Endothelial cell of umbilical vein (primary cell): ENCODE measurements around the gene RPL35. TPM values are rescaled to one million over a fixed set of nuclear protein-coding genes. Genes with fewer than 3 reads are reported as not detected.

Experiments used
- BruUV-seq: library from RNA; stranded (reverse); fragments of 400-500 nt; replicated peaks from 2 replicates; lab custom pipeline; 2021; lab: Mats Ljungman, UMichigan
- CTCF ChIA-PET: fragments of 300-600, 350-600 bp; sonication (Branson Sonifier 250); formaldehyde crosslinking; loops from one replicate; lab custom pipeline; 2021; ENCODE audit warnings: antibody characterized with exemption, inconsistent platforms; lab: Charles Lee
- POLR2A ChIA-PET: fragments of 300-600, 350-600 bp; sonication (Branson Sonifier 250); formaldehyde crosslinking; loops from one replicate; lab custom pipeline; 2021; ENCODE audit warnings: antibody characterized with exemption, inconsistent platforms; lab: Charles Lee
- DNase-seq: peaks from one replicate; pipeline ENCODE4 v3.0.0-alpha.2; 2011; ENCODE audit warnings: low read depth, low spot score
- FAIRE-seq: peaks from 2 replicates; lab custom pipeline; 2011; peaks lifted over from hg19 to GRCh38; lab: Jason Lieb, UNC
- H2AFZ ChIP-seq: 2 replicates; pipeline ENCODE4 v1.6.0; 2012; ENCODE audit warnings: low read depth, low read length, control low read depth, inconsistent platforms
- H3K27ac ChIP-seq: 2 replicates; pipeline ENCODE4 v1.5.1; 2011; ENCODE audit warnings: low read depth, mild to moderate bottlenecking, control low read depth, low read length, moderate library complexity; ENCODE audit not compliant: insufficient read depth
- H3K27me3 ChIP-seq, 2 experiments: 2 replicates each; pipeline versions ENCODE4 v1.6.0 to v1.6.1; 2011; ENCODE audit warnings: low read length in 2 of 2, mixed read lengths in 1 of 2; ENCODE audit not compliant: control insufficient read depth in 2 of 2, insufficient read depth in 2 of 2
- H3K36me3 ChIP-seq, 2 experiments: 2 replicates in 1 of 2; 3 replicates in 1 of 2; pipeline ENCODE4 v1.5.1; 2011; ENCODE audit warnings: low read length in 2 of 2, mild to moderate bottlenecking in 1 of 2, moderate library complexity in 1 of 2; ENCODE audit not compliant: control insufficient read depth in 2 of 2, insufficient read depth in 2 of 2; ENCODE audit errors: extremely low read depth in 1 of 2
- H3K4me1 ChIP-seq: 3 replicates; pipeline ENCODE4 v1.5.1; 2011; ENCODE audit warnings: mild to moderate bottlenecking, low read length; ENCODE audit not compliant: control insufficient read depth, insufficient read depth; ENCODE audit errors: extremely low read depth
- H3K4me2 ChIP-seq: 2 replicates; pipeline ENCODE4 v1.6.1; 2011; ENCODE audit warnings: low read length, control low read depth, mixed read lengths; ENCODE audit not compliant: insufficient read depth
- H3K4me3 ChIP-seq, 3 experiments: fragments of 200-600 bp in 1 of 3; sonication (generic), shearing (Covaris generic) in 1 of 3; replicated peaks in 1 of 3; 2 replicates each; pipeline ENCODE4 v1.5.1; 2011 to 2016; ENCODE audit warnings: control low read depth in 3 of 3, low read length in 3 of 3, mild to moderate bottlenecking in 2 of 3, inconsistent platforms in 1 of 3, low read depth in 1 of 3, moderate library complexity in 1 of 3; ENCODE audit not compliant: insufficient read depth in 1 of 3
- H3K79me2 ChIP-seq: 2 replicates; pipeline ENCODE4 v1.6.0; 2012; ENCODE audit warnings: low read length, inconsistent platforms; ENCODE audit not compliant: control insufficient read depth, insufficient read depth
- H3K9ac ChIP-seq: replicated peaks from 2 replicates; pipeline ENCODE3; 2011; ENCODE audit warnings: low read length, control low read depth; ENCODE audit not compliant: insufficient read depth; ENCODE audit errors: extremely low read depth
- H3K9me1 ChIP-seq: replicated peaks from 3 replicates; pipeline ENCODE4 v1.6.0; 2011; ENCODE audit warnings: mild to moderate bottlenecking, low read length; ENCODE audit not compliant: control insufficient read depth, insufficient read depth; ENCODE audit errors: extremely low read depth
- H3K9me3 ChIP-seq: replicated peaks from 2 replicates; pipeline ENCODE4 v1.5.1; 2012; ENCODE audit warnings: low read length, inconsistent platforms; ENCODE audit not compliant: control insufficient read depth, insufficient read depth
- H4K20me1 ChIP-seq: replicated peaks from 2 replicates; pipeline ENCODE3; 2011; ENCODE audit warnings: mild to moderate bottlenecking, low read length; ENCODE audit not compliant: control insufficient read depth, insufficient read depth; ENCODE audit errors: extremely low read depth
- EZH2 ChIP-seq: IDR thresholded peaks from 2 replicates; pipeline ENCODE4 v1.6.1; 2012; ENCODE audit warnings: borderline replicate concordance, low read depth, mild to moderate bottlenecking, moderate library complexity, low read length, inconsistent platforms; ENCODE audit not compliant: severe bottlenecking
- FOS ChIP-seq: IDR thresholded peaks from 2 replicates; pipeline ENCODE4 v1.6.1; 2011; ENCODE audit warnings: mild to moderate bottlenecking, low read length, moderate library complexity, borderline replicate concordance; ENCODE audit not compliant: insufficient read depth
- GATA2 ChIP-seq: IDR thresholded peaks from 2 replicates; pipeline ENCODE4 v1.7.0; 2011; ENCODE audit warnings: low read depth, mild to moderate bottlenecking, moderate library complexity, mixed read lengths, low read length; ENCODE audit not compliant: insufficient read length, insufficient read depth
- JUN ChIP-seq: IDR thresholded peaks from 2 replicates; pipeline ENCODE4 v1.6.1; 2011; ENCODE audit warnings: borderline replicate concordance, low read depth; ENCODE audit not compliant: insufficient read length, insufficient read depth
- MYC ChIP-seq: IDR thresholded peaks from one replicate; pipeline ENCODE4 v1.6.1; 2011; ENCODE audit warnings: mild to moderate bottlenecking, low read depth, low read length
- POLR2A ChIP-seq: IDR thresholded peaks from 2 replicates; pipeline ENCODE4 v1.6.1; 2012; ENCODE audit warnings: low read depth, mild to moderate bottlenecking, control low read depth, low read length
- POLR2AphosphoS5 ChIP-seq: IDR thresholded peaks from 2 replicates; pipeline ENCODE4 v1.6.1; 2012; ENCODE audit warnings: low read depth, mild to moderate bottlenecking, control low read depth, low read length, moderate library complexity; ENCODE audit not compliant: insufficient read depth
- dilution Hi-C: fragments of 300-500 bp; cut with MboI; formaldehyde crosslinking; loops from one replicate; pipeline ENCODE4 v1.15.0; 2019; ENCODE audit warnings: low sequenced_read_pairs; ENCODE audit not compliant: extremely low pct_ligation_motif_present
- intact Hi-C: fragments of 100-400 bp; cut with micrococcal nuclease; formaldehyde crosslinking; loops from one replicate; pipeline ENCODE4 v1.10.0; 2022
- polyA plus RNA-seq, 4 experiments: library from polyadenylated mRNA; depleted of rRNA in 3 of 4; stranded (reverse) in 3 of 4; unstranded in 1 of 4; fragments of >200 nt; gene quantifications; 2 replicates each; pipeline versions ENCODE4 v1.2.1 to v1.2.3, GENCODE V29; 2011 to 2012; ENCODE audit warnings: missing spikeins in 1 of 4
- total RNA-seq: library from RNA; stranded (reverse); gene quantifications from 2 replicates; pipeline ENCODE4 v1.2.3, GENCODE V29; 2021
- TF ChIP-seq, protein P1 (sequence below): IDR thresholded peaks from 2 replicates; pipeline ENCODE4 v1.6.1; 2011; ENCODE audit not compliant: insufficient read depth, insufficient read length
- TF ChIP-seq, protein P2 (sequence below), 2 donors: IDR thresholded peaks; 1 replicate in 1 of 2; 2 replicates in 1 of 2; pipeline ENCODE4 v1.5.1; 2011; ENCODE audit warnings: low read length in 2 of 2, mild to moderate bottlenecking in 2 of 2, moderate library complexity in 2 of 2, control low read depth in 1 of 2, inconsistent platforms in 1 of 2, low read depth in 1 of 2; ENCODE audit not compliant: insufficient read depth in 1 of 2; ENCODE audit errors: extremely low read depth in 1 of 2

RPL35 gene
- total and polyA plus RNA-seq, 2 donors (not counting 3 experiments of a cell fraction or from before 2014, with no cell fraction given), result 1,230 to 2,206 TPM

DNA sequence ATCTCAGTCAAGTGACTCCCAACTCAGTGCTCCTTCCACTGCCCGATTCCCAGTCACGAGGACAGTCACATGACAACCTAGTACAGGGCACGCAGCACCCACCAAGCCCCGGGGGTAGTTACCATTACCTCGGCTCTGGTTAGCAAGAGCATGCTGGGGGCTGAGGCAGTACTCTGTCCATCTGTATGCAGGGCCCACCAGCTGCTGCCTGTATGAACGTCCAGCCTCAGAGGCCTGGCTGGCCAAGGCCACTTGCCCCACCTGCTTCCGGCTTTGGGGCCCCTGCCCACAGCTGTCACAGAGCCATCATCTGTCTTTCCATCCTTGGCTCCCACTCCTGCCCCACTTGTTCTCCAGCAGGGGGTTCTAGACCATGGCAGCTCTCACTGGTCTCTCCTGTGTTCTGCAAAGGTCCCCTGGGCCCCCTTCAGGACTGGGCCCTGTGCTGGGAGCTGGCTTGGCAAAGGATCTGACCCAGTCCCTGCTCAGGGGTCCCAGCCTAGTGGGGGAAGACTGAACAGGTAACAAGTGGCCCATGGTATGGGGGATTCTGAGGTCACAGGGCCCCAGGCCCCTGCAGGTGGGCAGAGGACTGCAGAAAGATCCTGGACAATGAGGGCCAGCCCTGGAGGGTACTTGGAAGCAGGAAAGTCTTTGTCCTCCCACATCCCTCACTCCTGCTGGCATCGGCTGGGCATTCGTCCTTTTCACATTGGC, 3.3 kb downstream of the RPL35 start:
- DNase-seq, result no peak
- peaks cover 8% of the 10 kb centered on the region for H4K20me1 ChIP-seq
- H3K4me2 ChIP-seq, result no peak overlapping the region
- no peaks in the 10 kb centered on the region for H3K9me3 ChIP-seq
- no peak for FAIRE-seq
- H3K27me3 ChIP-seq, result no peaks in the 10 kb centered on the region
- ChIA-PET POLR2A (no interaction called here), CTCF (interaction anchor here (0.7 to 15.1 kb wide), 2 partner anchors 19 to 83 kb away, joined by 3 to 967 read pairs; partner anchors contain the start of genes NR6A1 and OLFML2A)
- no peak overlapping the region for H3K27ac ChIP-seq
- no peak overlapping the region for H3K9ac ChIP-seq
- peaks cover 18 to 39% of the 10 kb centered on the region in 2 experiments for H3K36me3 ChIP-seq
- H3K4me1 ChIP-seq, result peaks cover 19% of the 10 kb centered on the region
- H3K4me3 ChIP-seq, result no peak overlapping the region
- no peak overlapping the region for H2AFZ ChIP-seq
- dilution Hi-C loops (no loop called here), intact Hi-C loops (no loop called here)
- peaks cover 34% of the 10 kb centered on the region for H3K79me2 ChIP-seq
- BruUV-seq, result no TSS peak
- TF ChIP-seq MYC (no peak), EZH2 (no peak), POLR2AphosphoS5 (no peak), FOS (no peak), POLR2A (no peak), JUN (no peak), GATA2 (no peak)
- TF ChIP-seq, protein P1, sequence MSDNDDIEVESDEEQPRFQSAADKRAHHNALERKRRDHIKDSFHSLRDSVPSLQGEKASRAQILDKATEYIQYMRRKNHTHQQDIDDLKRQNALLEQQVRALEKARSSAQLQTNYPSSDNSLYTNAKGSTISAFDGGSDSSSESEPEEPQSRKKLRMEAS, result no peak
- TF ChIP-seq, protein P2, sequence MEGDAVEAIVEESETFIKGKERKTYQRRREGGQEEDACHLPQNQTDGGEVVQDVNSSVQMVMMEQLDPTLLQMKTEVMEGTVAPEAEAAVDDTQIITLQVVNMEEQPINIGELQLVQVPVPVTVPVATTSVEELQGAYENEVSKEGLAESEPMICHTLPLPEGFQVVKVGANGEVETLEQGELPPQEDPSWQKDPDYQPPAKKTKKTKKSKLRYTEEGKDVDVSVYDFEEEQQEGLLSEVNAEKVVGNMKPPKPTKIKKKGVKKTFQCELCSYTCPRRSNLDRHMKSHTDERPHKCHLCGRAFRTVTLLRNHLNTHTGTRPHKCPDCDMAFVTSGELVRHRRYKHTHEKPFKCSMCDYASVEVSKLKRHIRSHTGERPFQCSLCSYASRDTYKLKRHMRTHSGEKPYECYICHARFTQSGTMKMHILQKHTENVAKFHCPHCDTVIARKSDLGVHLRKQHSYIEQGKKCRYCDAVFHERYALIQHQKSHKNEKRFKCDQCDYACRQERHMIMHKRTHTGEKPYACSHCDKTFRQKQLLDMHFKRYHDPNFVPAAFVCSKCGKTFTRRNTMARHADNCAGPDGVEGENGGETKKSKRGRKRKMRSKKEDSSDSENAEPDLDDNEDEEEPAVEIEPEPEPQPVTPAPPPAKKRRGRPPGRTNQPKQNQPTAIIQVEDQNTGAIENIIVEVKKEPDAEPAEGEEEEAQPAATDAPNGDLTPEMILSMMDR (IDR thresholded peaks at IDR 0.05; ENCODE audit: extremely low read depth in 1 of 2, insufficient read depth in 1 of 2, low read depth in 1 of 2, low read length in 2 of 2), result no peak
- no peaks in the 10 kb centered on the region for H3K9me1 ChIP-seq
